Endothelial cell (in vitro differentiated cells): Measurements from ENCODE around the gene GMEB1. TPM values are rescaled to one million over a fixed set of nuclear protein-coding genes. Genes with fewer than 3 reads are reported as not detected.

Source experiments
- DNase-seq: peaks from one replicate; pipeline ENCODE4 v3.0.0; 2021; ENCODE audit warnings: low spot score
- H3K27ac Mint-ChIP-seq: one replicate; pipeline ENCODE4 v1.8.0; 2021; ENCODE audit warnings: mixed read lengths, inconsistent platforms; ENCODE audit not compliant: unreplicated experiment
- H3K27me3 Mint-ChIP-seq: one replicate; pipeline ENCODE4 v1.8.0; 2021; ENCODE audit warnings: mild to moderate bottlenecking, moderate library complexity, mixed read lengths, inconsistent platforms; ENCODE audit not compliant: unreplicated experiment
- H3K36me3 Mint-ChIP-seq: one replicate; pipeline ENCODE4 v1.8.0; 2021; ENCODE audit warnings: mild to moderate bottlenecking, low read depth, mixed read lengths, inconsistent platforms; ENCODE audit not compliant: unreplicated experiment
- H3K4me1 Mint-ChIP-seq: one replicate; pipeline ENCODE4 v1.8.0; 2021; ENCODE audit warnings: mild to moderate bottlenecking, mixed read lengths, inconsistent platforms; ENCODE audit not compliant: unreplicated experiment
- H3K4me3 Mint-ChIP-seq: one replicate; pipeline ENCODE4 v1.8.0; 2021; ENCODE audit warnings: mild to moderate bottlenecking, mixed read lengths, inconsistent platforms; ENCODE audit not compliant: unreplicated experiment
- H3K9me3 Mint-ChIP-seq: one replicate; pipeline ENCODE4 v1.8.0; 2021; ENCODE audit warnings: mixed read lengths, inconsistent platforms; ENCODE audit not compliant: unreplicated experiment
- CTCF ChIP-seq: fragments of 200-600 bp; sonication (generic); IDR thresholded peaks from one replicate; pipeline ENCODE4 v1.5.0; 2021; ENCODE audit warnings: antibody characterized with exemption; ENCODE audit not compliant: unreplicated experiment
- total RNA-seq: library from RNA; stranded (reverse); fragmentation: NEBNext Ultra II Directional; extraction: Animal tissue kit (Norgen Biotek cat#: 25700); gene quantifications from one replicate; pipeline ENCODE4 v1.2.1, GENCODE V29; 2021; ENCODE audit not compliant: unreplicated experiment

The GMEB1 gene
- total RNA-seq, 1 donor from 2014 or later: 22.7 TPM

GRCh38 chr1:28755701-28756100 is 87.1 kb downstream of the GMEB1 start:
- peaks cover 11% of the 10 kb centered on the region for H3K36me3 Mint-ChIP-seq
- peaks cover 8% of the 10 kb centered on the region for H3K4me1 Mint-ChIP-seq
- TF ChIP-seq CTCF: no peak
- DNase-seq: no peak
- H3K27ac Mint-ChIP-seq: no peak overlapping the region
- H3K9me3 Mint-ChIP-seq: no peaks in the 10 kb centered on the region
- no peak overlapping the region for H3K4me3 Mint-ChIP-seq
- H3K27me3 Mint-ChIP-seq: peaks cover 1% of the 10 kb centered on the region

GRCh38 chr1:28756846-28757245 is 88.3 kb downstream of the GMEB1 start:
- Mint-ChIP-seq H3K4me1 (peaks cover 2% of the 10 kb centered on the region), H3K36me3 (peaks cover 5% of the 10 kb centered on the region)
- DNase-seq: no peak

DNA sequence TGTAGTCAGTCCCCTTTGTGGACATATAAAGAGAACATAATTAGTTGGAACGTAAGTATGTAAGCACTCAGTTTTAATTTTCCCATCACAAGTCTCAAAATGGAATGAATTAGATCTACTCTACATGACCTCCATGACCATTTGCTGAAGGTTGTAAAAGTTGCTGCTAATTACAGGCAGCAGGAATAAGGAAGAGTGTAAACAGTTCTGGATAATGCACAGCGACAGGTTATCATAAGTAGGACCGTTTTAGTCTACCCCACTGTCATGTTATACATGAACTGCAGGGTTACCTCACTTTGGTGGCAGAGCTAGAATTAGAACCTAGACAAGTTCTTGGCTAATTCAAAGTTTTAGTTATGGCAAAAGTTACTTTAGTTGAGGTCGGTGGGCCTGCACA is 89.8 kb downstream of the GMEB1 start:
- H3K36me3 Mint-ChIP-seq: peaks cover 5% of the 10 kb centered on the region

More at GRCh38 chr1:28756846-28757245, 88.3 kb downstream of the GMEB1 start:
- no peak for TF ChIP-seq CTCF
- H3K9me3 Mint-ChIP-seq: no peaks in the 10 kb centered on the region
- peaks cover 1% of the 10 kb centered on the region for H3K27me3 Mint-ChIP-seq
- H3K27ac Mint-ChIP-seq: peak overlapping the region; percentile 22
- H3K4me3 Mint-ChIP-seq: no peak overlapping the region

GRCh38 chr1:28759257-28759656 is 90.7 kb downstream of the GMEB1 start:
- Mint-ChIP-seq H3K27ac (no peak overlapping the region), H3K4me1 (no peaks in the 10 kb centered on the region), H3K4me3 (no peak overlapping the region), H3K27me3 (peaks cover 1% of the 10 kb centered on the region), H3K9me3 (no peaks in the 10 kb centered on the region), H3K36me3 (peaks cover 5% of the 10 kb centered on the region)
- no peak for TF ChIP-seq CTCF
- DNase-seq: no peak

More for the DNA sequence above, 89.8 kb downstream of the GMEB1 start:
- no peak for TF ChIP-seq CTCF
- Mint-ChIP-seq H3K4me1 (peaks cover under 1% of the 10 kb centered on the region), H3K4me3 (no peak overlapping the region), H3K9me3 (no peaks in the 10 kb centered on the region), H3K27ac (no peak overlapping the region), H3K27me3 (peaks cover 1% of the 10 kb centered on the region)
- DNase-seq: no peak

- Mint-ChIP-seq H3K27ac (no peak overlapping the region), H3K4me3 (no peak overlapping the region), H3K27me3 (peaks cover 1% of the 10 kb centered on the region), H3K4me1 (no peaks in the 10 kb centered on the region), H3K9me3 (no peaks in the 10 kb centered on the region), H3K36me3 (peaks cover 14% of the 10 kb centered on the region)
- no peak for DNase-seq
- TF ChIP-seq CTCF: no peak
Measured at GRCh38 chr1:28761189-28761588, 92.6 kb downstream of the GMEB1 start.
